Activated naive CD4-positive, alpha-beta T cell treated with Interleukin-2 at 50 U/mL for 16 hours (primary cell): Measurements from ENCODE around the gene PLCB1.

Experiments
- DNase-seq: peaks from one replicate; pipeline ENCODE4 v3.0.0-alpha.2; 2020

PLCB1 gene

GRCh38 chr20:8519887-8520286, 387.8 kb downstream of the PLCB1 start:
- no peak for DNase-seq

DNA sequence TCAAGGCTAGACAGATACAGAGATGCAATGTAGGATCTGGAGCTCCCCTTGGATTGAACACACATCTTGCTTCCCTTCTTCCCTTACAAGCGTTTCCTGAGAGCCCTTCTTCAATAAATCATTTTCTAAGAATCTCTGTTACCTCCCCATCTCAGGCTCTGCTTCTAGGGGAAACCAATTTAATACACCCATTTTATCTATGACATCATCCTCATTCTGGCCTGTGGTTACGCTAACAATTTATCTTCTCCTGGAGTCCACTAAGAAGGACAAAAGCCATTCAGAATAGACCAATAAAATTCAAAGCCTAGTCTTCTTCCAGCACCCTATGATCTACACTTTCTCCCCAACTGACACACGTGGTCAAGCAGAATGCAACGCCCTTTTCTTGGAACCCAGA, 390.1 kb downstream of the PLCB1 start:
- DNase-seq: no peak

GRCh38 chr20:8523684-8524083, 391.6 kb downstream of the PLCB1 start:
- no peak for DNase-seq

GRCh38 chr20:8524101-8525016, 392.3 kb downstream of the PLCB1 start:
- DNase-seq: no peak

GRCh38 chr20:8525017-8525343, 392.9 kb downstream of the PLCB1 start:
- no peak for DNase-seq

GRCh38 chr20:8526610-8527009, 394.5 kb downstream of the PLCB1 start:
- no peak for DNase-seq

- DNase-seq: no peak
These were observed 396.1 kb downstream of the PLCB1 start for GRCh38 chr20:8527998-8528723.

DNA sequence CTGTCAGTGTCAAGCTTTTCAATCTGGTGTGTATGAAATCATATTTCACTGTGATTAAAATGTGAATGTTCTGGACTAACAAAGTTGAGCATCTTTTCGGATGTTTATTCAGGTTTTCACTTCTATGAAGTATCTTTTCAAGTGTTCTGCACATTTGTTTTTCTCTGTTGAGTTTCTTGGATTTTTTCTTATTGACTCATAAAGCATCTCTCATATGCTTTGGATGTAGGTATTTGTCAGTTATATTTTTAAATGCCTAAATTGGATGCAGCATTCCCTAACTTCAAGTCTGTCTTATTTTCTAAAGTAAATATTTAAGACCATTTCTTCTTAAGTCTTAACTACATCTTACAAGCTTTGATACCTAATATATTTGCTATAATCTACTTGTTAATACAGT, 398.0 kb downstream of the PLCB1 start:
- no peak for DNase-seq

DNA sequence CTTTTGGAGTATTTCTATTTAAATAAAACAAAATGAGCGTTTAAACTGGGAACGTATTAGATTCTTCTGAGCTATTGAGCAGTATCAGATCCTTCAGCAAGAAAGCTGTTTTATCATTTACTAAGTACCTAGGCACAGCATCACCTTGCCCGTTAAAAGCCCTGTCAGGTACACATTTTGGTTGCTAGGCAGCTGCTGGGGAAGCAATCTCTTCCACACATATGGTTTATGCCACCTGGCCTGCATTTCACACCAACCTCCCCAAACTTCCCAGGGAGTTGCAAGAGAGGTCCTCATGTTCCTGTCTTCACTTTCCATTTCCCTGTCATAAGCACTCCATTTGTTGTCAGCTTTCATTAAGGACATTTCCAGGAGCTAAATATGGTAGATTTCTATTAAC, 400.1 kb downstream of the PLCB1 start:
- DNase-seq: no peak

DNA sequence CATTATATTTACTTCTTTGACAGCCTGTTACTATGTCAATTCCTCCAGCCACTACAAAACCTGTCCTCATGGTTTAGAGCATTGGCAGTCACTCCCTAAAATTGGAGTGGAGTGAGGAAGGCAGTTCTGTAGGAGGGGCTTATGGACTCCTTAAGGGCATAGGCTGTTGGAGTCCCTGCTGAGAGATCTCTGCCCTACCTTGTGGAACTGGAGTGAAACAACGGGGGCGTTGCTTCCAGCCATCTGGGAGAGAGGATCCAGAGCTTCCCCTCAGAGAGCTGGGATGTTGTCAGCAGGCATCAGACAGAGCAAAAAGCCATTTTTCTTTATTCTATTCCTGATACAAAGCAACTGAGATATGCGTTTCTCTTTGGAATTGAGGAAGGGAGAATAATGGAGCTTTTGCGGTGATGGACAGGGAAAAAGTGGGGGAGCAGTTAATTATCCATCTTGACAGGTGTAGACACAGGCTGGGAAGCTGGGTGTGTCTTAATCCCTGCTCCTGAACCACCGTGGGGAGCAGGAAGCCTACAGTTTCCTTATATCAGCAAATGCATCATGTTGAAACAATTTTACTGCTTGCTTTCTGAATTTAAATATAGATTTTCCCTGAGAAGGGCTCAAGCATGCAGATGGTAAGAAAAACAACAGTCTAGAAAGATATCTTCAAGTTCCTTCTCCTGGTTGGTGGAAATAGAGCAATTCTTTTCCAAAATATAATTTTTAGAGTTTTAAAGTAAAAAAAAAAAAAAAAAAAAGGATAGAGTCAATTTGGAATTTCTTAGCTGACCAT, 402.5 kb downstream of the PLCB1 start:
- DNase-seq: no peak

- no peak for DNase-seq
These were observed 403.6 kb downstream of the PLCB1 start for GRCh38 chr20:8535403-8536261.

- DNase-seq: no peak
These were observed 404.2 kb downstream of the PLCB1 start for GRCh38 chr20:8536262-8536618.

- DNase-seq: no peak
These were observed 408.4 kb downstream of the PLCB1 start for GRCh38 chr20:8540466-8540865.

- no peak for DNase-seq
These were observed 410.0 kb downstream of the PLCB1 start for GRCh38 chr20:8542110-8542486.

DNA sequence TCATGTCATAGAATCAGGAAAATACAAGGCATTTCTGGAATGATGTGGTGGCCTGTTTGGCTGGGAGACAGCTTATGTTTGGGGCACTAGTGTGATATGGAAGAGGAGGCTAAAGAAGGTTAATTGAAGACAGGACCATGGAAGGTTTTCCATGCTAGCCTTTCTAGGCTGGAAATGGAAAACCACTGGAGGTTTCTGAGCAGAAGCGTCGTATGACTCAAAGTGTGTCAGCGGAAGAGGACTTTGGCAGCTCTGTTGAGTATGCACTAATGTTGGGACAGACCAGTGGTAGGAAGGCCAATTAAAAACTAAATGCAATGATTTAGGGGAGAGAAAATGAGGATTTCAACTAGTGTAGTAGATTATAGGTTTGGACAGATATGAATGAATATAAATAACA, 413.1 kb downstream of the PLCB1 start:
- no peak for DNase-seq

DNA sequence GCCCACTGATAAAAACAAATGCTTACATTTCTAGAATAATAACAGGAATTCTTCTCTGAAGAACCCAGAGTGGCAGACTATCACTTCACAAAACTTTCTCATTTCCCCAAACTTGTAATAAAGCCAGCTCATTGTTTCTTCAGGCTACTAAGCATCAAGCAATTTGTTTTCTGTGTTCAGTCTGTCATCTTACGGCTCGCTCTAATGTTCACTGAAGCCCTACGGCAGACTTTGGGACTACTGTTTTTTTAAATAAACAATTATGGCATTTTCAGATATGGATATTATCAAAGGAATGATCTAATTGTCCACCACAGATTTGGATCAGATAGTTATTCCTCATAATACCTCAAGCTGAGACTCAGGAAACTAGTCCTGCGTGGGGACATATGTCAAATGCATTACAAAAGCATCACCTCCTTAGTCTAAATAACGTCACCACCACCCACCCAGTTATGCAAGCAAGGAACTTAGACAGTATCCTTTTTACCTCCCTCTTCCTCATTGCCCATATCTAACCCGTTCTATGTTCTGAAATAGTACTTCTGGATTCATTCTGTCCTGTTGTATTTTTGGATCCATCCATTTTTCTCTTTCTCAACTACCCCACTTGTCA, 415.1 kb downstream of the PLCB1 start:
- DNase-seq: no peak

GRCh38 chr20:8547968-8548588, 416.0 kb downstream of the PLCB1 start:
- DNase-seq: no peak

GRCh38 chr20:8549192-8549591, 417.1 kb downstream of the PLCB1 start:
- no peak for DNase-seq

DNA sequence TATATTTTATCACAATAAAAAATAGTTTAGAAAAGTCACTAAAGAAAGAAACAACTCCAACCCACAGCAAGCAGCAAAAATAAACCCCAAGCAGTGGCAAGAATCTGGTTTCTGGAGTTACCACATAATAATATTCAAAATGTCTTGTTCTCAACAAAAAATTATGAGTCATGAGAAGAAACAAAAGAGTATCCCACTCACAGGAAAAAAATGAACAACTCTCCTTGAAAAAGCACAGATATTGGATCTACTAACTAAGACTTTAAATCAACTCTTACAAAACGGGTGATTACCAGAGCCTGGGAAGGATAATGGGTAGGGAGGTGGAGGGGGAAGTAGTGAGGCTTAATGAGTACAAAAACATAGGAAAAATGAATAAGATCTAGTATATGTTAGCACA, 425.6 kb downstream of the PLCB1 start:
- no peak for DNase-seq

DNA sequence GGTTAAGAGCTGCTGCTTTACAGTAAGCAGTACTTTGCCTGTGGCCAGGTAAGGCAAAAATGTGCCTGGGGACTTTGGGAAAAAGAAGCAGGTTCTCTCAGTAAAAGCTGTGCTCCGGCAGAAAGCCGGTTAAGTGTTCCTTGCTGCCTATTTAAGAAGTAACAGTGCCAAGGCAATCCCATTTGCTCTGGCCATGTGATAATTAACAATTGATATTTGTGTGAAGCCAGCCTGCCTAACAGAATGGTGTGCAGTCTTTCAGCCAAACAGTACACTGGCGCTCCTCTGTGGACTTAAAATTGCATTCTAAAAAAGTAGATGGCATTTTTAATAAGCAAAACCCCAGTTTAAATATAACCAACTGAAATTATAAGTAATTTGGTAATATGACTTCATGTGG, 430.3 kb downstream of the PLCB1 start:
- DNase-seq: no peak

DNA sequence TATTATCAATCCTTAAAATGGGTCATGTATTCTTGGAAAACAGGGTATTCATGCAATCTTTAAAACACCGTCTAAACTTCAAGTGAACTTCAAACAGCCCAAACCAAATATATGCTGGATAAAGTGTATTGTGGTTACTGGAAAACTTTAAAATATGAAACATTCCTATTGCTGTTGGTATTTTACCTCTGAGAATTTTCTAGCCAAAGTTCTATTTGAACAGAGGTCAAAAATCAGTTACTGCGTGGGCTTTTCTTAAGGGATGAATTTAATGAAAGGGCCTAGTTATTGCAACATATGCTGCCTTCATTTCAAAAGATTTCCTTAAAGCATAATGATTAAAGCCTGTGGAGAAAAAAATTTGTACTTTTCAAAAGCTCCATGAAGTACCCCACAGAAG, 436.0 kb downstream of the PLCB1 start:
- DNase-seq: no peak

- no peak for DNase-seq
These were observed 437.7 kb downstream of the PLCB1 start for GRCh38 chr20:8569766-8570165.
